ENCODE measurements around the gene TUBA1A. TPM values are rescaled to one million over a fixed set of nuclear protein-coding genes. Genes with fewer than 3 reads are reported as not detected.
"Not testable (repeated sequence)": the region's sequence is repeated elsewhere in the genome, so short reads cannot be mapped to it uniquely, and the experiment has no call there.

The TUBA1A gene
- total and polyA plus RNA-seq, 2 donors from 2014 or later: 94.3 to 128 TPM

GRCh38 chr12:49187184-49187583, 1.7 kb downstream of the TUBA1A start:
- intact Hi-C loops (cut with DNase I): no loop called here
- peak overlapping the region; percentile 24 to 78 (median 39) for H3K4me3 ChIP-seq (ENCODE audit: low read length in 3 of 3)
- H3K36me3 ChIP-seq (ENCODE audit: control insufficient read depth in 2 of 3, insufficient read depth in 3 of 3, low read length in 3 of 3): no peaks in the 10 kb centered on the region
- H3K9me3 ChIP-seq (ENCODE audit: control insufficient read depth in 2 of 3, insufficient read depth in 1 of 3, low read length in 3 of 3): no peaks in the 10 kb centered on the region
- no peak overlapping the region for H3K27ac ChIP-seq (ENCODE audit: low read depth in 2 of 2, low read length in 2 of 2)
- peak overlapping the region in 2 of 3 donors; percentile 12 to 72 for H3K9ac ChIP-seq (ENCODE audit: low read length in 3 of 3)
- no peak for FAIRE-seq
- DNase-seq: peak in 4 of 5 donors; percentile 45 to 85 (median 64)
- peaks cover 0 to 2% (median 0%) of the 10 kb centered on the region in 3 donors for H3K4me1 ChIP-seq (ENCODE audit: control insufficient read depth in 2 of 3, insufficient read depth in 2 of 3, low read depth in 1 of 3, low read length in 3 of 3)
- no peak for TF ChIP-seq CTCF (IDR thresholded peaks at IDR 0.05; ENCODE audit: borderline replicate concordance, extremely low read depth, insufficient read depth)
- no peaks in the 10 kb centered on the region for H3K27me3 ChIP-seq (ENCODE audit: control insufficient read depth, insufficient read depth, low read length)

DNA sequence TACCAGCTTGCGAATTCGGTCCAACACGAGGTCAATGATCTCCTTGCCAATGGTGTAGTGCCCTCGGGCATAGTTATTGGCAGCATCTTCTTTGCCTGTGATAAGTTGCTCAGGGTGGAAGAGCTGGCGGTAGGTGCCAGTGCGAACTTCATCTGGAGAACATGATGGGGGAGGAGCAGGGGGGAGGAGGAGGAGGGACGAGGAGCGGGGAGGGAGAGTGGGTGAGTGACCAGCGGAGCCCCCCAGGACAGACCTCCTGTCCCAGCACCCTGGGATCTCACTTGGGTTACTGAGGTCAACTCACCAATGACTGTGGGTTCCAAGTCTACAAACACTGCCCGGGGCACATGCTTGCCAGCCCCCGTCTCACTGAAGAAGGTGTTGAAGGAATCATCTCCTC, 2.6 kb downstream of the TUBA1A start:
- H3K27me3 ChIP-seq (ENCODE audit: control insufficient read depth, insufficient read depth, low read length); DNase-seq; intact Hi-C loops (cut with DNase I); H3K9ac ChIP-seq (ENCODE audit: low read length in 3 of 3); H3K4me3 ChIP-seq (ENCODE audit: low read length in 3 of 3); FAIRE-seq; H3K9me3 ChIP-seq (ENCODE audit: control insufficient read depth in 2 of 3, insufficient read depth in 1 of 3, low read length in 3 of 3); H3K36me3 ChIP-seq (ENCODE audit: control insufficient read depth in 2 of 3, insufficient read depth in 3 of 3, low read length in 3 of 3); H3K27ac ChIP-seq (ENCODE audit: low read depth in 2 of 2, low read length in 2 of 2); H3K4me1 ChIP-seq (ENCODE audit: control insufficient read depth in 2 of 3, insufficient read depth in 2 of 3, low read depth in 1 of 3, low read length in 3 of 3): not testable (repeated sequence)

DNA sequence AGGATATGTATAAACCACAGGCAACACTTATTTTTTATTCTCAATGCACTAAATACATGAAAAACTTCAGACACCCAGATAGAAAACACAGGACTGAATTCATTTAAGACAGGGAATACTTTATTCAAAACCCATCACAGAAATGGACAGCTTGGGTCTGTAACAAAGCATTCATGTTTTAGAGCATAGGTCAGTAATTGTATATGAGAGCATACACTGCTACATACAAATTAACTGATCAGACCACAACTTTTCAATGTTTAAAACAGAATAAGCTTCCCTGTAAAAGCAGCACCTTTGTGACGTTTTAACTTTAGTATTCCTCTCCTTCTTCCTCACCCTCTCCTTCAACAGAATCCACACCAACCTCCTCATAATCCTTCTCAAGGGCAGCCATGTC, 4.2 kb downstream of the TUBA1A start:
- H3K27ac ChIP-seq (ENCODE audit: low read depth in 2 of 2, low read length in 2 of 2); H3K9ac ChIP-seq (ENCODE audit: low read length in 3 of 3); H3K36me3 ChIP-seq (ENCODE audit: control insufficient read depth in 2 of 3, insufficient read depth in 3 of 3, low read length in 3 of 3); DNase-seq; H3K4me3 ChIP-seq (ENCODE audit: low read length in 3 of 3); H3K9me3 ChIP-seq (ENCODE audit: control insufficient read depth in 2 of 3, insufficient read depth in 1 of 3, low read length in 3 of 3); intact Hi-C loops (cut with DNase I); H3K27me3 ChIP-seq (ENCODE audit: control insufficient read depth, insufficient read depth, low read length); H3K4me1 ChIP-seq (ENCODE audit: control insufficient read depth in 2 of 3, insufficient read depth in 2 of 3, low read depth in 1 of 3, low read length in 3 of 3); FAIRE-seq: not testable (repeated sequence)

- intact Hi-C loops (cut with DNase I); H3K9me3 ChIP-seq (ENCODE audit: control insufficient read depth in 2 of 3, insufficient read depth in 1 of 3, low read length in 3 of 3); DNase-seq; H3K4me3 ChIP-seq (ENCODE audit: low read length in 3 of 3); H3K4me1 ChIP-seq (ENCODE audit: control insufficient read depth in 2 of 3, insufficient read depth in 2 of 3, low read depth in 1 of 3, low read length in 3 of 3); H3K27ac ChIP-seq (ENCODE audit: low read depth in 2 of 2, low read length in 2 of 2); FAIRE-seq; H3K27me3 ChIP-seq (ENCODE audit: control insufficient read depth, insufficient read depth, low read length); H3K9ac ChIP-seq (ENCODE audit: low read length in 3 of 3); H3K36me3 ChIP-seq (ENCODE audit: control insufficient read depth in 2 of 3, insufficient read depth in 3 of 3, low read length in 3 of 3): not testable (repeated sequence)
Observed at GRCh38 chr12:49183214-49183950, 5.5 kb downstream of the TUBA1A start.

- Histone ChIP-seq H3K9me3 (ENCODE audit: control insufficient read depth in 2 of 3, insufficient read depth in 1 of 3, low read length in 3 of 3) (no peaks in the 10 kb centered on the region), H3K9ac (ENCODE audit: low read length in 3 of 3) (no peak overlapping the region), H3K27me3 (ENCODE audit: control insufficient read depth, insufficient read depth, low read length) (no peaks in the 10 kb centered on the region), H3K4me1 (ENCODE audit: control insufficient read depth in 2 of 3, insufficient read depth in 2 of 3, low read depth in 1 of 3, low read length in 3 of 3) (no peaks in the 10 kb centered on the region), H3K36me3 (ENCODE audit: control insufficient read depth in 2 of 3, insufficient read depth in 3 of 3, low read length in 3 of 3) (no peaks in the 10 kb centered on the region), H3K4me3 (ENCODE audit: low read length in 3 of 3) (no peak overlapping the region), H3K27ac (ENCODE audit: low read depth in 2 of 2, low read length in 2 of 2) (no peak overlapping the region)
- no peak for FAIRE-seq
- no peak for DNase-seq
- intact Hi-C loops (cut with DNase I): no loop called here
- TF ChIP-seq CTCF (IDR thresholded peaks at IDR 0.05; ENCODE audit: borderline replicate concordance, extremely low read depth, insufficient read depth): no peak
Observed at GRCh38 chr12:49174218-49174617, 14.7 kb downstream of the TUBA1A start.
